ENCODE measurements around the gene GNG7. TPM values are rescaled to one million over a fixed set of nuclear protein-coding genes. Genes with fewer than 3 reads are reported as not detected.

The GNG7 gene
- total RNA-seq, 1 donor from 2014 or later: 7.7 TPM

DNA sequence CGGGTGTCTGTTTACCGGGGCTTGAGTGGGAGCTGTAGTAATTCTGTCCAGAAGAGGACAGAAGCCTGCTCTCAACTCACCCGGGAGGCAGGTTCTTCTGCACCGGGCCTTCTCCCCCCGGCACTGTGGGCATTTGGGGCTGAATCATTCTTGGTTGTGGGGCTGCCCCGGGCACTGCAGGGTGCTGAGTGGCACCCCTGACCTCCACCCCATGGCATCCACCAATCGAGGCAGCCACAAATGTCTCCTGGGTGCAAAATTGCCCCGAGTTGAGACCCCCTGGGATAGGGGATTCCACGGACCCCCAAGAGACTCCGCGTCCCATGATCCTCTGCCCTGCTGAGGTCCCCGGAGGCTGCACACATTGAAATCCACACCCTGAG lies 68.8 kb downstream of the GNG7 start:
- H3K27ac Mint-ChIP-seq (ENCODE audit: unreplicated experiment): no peak overlapping the region
- H3K9me3 Mint-ChIP-seq (ENCODE audit: unreplicated experiment): no peaks in the 10 kb centered on the region
- no peak overlapping the region for H3K4me3 Mint-ChIP-seq (ENCODE audit: unreplicated experiment)
- no peaks in the 10 kb centered on the region for H3K36me3 Mint-ChIP-seq (ENCODE audit: low read depth, unreplicated experiment)
- H3K27me3 Mint-ChIP-seq (ENCODE audit: unreplicated experiment): peaks cover 5% of the 10 kb centered on the region
- no peak for DNase-seq (ENCODE audit: low spot score)
- TF ChIP-seq, protein P1, sequence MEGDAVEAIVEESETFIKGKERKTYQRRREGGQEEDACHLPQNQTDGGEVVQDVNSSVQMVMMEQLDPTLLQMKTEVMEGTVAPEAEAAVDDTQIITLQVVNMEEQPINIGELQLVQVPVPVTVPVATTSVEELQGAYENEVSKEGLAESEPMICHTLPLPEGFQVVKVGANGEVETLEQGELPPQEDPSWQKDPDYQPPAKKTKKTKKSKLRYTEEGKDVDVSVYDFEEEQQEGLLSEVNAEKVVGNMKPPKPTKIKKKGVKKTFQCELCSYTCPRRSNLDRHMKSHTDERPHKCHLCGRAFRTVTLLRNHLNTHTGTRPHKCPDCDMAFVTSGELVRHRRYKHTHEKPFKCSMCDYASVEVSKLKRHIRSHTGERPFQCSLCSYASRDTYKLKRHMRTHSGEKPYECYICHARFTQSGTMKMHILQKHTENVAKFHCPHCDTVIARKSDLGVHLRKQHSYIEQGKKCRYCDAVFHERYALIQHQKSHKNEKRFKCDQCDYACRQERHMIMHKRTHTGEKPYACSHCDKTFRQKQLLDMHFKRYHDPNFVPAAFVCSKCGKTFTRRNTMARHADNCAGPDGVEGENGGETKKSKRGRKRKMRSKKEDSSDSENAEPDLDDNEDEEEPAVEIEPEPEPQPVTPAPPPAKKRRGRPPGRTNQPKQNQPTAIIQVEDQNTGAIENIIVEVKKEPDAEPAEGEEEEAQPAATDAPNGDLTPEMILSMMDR (IDR thresholded peaks at IDR 0.05; ENCODE audit: unreplicated experiment): no peak
- no peaks in the 10 kb centered on the region for H3K4me1 Mint-ChIP-seq (ENCODE audit: unreplicated experiment)

DNA sequence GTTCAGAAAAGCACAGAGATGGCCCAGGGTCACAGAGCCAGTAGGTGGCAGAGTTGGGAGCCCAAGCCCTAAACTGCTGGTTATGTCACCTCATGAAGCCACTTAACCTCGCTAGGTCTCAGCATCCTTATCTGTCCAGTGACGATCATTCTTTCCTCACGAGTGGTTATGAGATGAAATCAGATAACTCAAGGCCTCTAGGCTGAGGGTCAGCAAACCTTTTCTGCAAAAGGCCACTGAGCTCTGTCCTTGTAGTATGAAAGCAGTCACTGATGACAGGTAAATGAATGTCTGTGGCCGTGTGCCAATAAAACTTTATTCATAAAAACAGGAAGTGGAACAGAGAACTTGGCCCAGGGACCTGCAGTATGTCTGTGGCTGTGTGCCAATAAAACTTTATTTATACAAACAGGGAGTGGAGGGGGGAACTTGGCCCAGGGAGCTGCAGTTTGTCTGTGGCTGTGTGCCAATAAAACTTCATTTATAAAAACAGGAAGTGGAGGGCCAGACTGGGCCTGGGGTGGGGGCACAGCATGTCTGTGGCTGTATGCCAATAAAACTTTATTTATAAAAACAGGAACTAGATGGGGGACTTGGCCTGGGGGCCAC lies 71.2 kb downstream of the GNG7 start:
- DNase-seq (ENCODE audit: low spot score): no peak
- H3K4me3 Mint-ChIP-seq (ENCODE audit: unreplicated experiment): no peak overlapping the region
- peaks cover 7% of the 10 kb centered on the region for H3K27me3 Mint-ChIP-seq (ENCODE audit: unreplicated experiment)
- no peaks in the 10 kb centered on the region for H3K4me1 Mint-ChIP-seq (ENCODE audit: unreplicated experiment)
- no peak overlapping the region for H3K27ac Mint-ChIP-seq (ENCODE audit: unreplicated experiment)
- no peaks in the 10 kb centered on the region for H3K36me3 Mint-ChIP-seq (ENCODE audit: low read depth, unreplicated experiment)
- no peaks in the 10 kb centered on the region for H3K9me3 Mint-ChIP-seq (ENCODE audit: unreplicated experiment)
- TF ChIP-seq, protein P1 (IDR thresholded peaks at IDR 0.05; ENCODE audit: unreplicated experiment): no peak

DNA sequence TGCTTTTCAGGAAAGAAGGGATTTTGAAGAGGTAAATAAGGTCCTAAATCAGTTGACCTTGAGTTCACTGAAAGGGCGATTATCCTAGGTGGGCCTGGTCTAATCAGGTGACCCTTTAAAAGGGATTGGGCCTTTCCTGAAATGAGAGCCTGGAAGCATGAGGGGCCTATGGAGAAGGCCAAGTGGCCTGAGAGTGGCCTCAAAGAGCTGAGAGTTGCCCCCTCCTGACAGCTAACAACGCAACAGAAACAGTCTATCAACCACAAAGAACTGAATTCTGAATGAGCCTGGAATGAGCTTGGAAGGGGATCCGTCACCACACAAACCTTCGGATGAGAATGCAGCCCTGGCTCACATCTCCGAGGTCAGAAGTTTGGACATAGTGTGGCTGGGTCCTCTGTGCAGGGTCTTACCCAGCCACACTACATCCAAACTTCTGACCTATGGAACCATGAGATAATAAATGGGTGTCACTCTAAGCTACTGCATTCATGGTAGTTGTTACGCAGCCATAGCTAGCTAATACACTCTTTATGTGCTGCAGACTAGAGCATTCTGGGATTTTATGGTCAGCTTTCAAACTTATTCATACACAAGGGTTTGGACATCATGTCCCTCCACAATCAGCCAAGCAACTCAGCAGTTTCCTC lies 72.0 kb downstream of the GNG7 start:
- no peak for DNase-seq (ENCODE audit: low spot score)
- peaks cover 7% of the 10 kb centered on the region for H3K27me3 Mint-ChIP-seq (ENCODE audit: unreplicated experiment)
- no peaks in the 10 kb centered on the region for H3K36me3 Mint-ChIP-seq (ENCODE audit: low read depth, unreplicated experiment)
- no peak overlapping the region for H3K27ac Mint-ChIP-seq (ENCODE audit: unreplicated experiment)
- no peaks in the 10 kb centered on the region for H3K9me3 Mint-ChIP-seq (ENCODE audit: unreplicated experiment)
- no peak overlapping the region for H3K4me3 Mint-ChIP-seq (ENCODE audit: unreplicated experiment)
- TF ChIP-seq, protein P1 (IDR thresholded peaks at IDR 0.05; ENCODE audit: unreplicated experiment): no peak
- H3K4me1 Mint-ChIP-seq (ENCODE audit: unreplicated experiment): no peaks in the 10 kb centered on the region

DNA sequence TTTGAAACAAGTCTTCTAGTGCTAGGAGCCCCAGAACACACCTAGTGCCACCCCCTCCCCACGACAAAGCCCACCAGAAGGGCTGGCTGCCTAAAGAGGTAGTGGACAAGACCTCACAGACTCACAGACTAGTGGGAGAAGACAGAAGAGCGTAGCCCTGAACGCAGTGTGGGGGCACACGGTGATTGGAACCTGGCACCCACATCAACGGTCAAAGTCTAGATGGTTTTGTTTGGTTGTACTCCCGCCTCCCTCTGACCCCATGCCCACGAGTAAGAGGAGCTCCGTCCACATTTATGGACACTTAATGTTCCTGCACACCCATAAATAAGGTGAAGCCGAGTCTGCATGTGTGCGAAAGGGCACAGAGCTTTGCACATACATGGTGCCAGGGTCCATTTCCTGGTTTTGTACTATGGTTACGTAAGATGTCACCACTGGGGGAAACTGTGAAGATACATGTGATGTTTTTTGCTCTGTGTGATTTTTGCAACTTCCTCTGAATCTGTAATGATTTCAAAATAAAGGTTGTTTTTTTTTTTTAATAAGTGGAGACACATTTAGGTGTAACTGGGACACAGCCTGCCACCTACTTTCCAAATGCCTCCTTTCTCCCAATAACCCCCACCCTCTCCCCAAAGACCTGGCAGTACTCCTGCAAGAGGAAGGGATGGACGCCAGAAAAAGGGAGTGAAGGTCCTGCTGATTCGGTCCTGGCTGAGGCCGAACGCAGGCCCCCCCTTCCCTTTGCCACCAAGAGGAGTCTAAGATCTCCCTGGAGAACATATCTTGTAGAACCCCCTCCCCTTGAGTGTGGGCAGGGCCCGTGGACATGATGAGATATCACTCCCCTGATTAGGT lies 72.8 kb downstream of the GNG7 start:
- peaks cover 7% of the 10 kb centered on the region for H3K27me3 Mint-ChIP-seq (ENCODE audit: unreplicated experiment)
- no peak for DNase-seq (ENCODE audit: low spot score)
- TF ChIP-seq, protein P1 (IDR thresholded peaks at IDR 0.05; ENCODE audit: unreplicated experiment): no peak
- H3K4me3 Mint-ChIP-seq (ENCODE audit: unreplicated experiment): no peak overlapping the region
- no peaks in the 10 kb centered on the region for H3K36me3 Mint-ChIP-seq (ENCODE audit: low read depth, unreplicated experiment)
- no peaks in the 10 kb centered on the region for H3K4me1 Mint-ChIP-seq (ENCODE audit: unreplicated experiment)
- no peaks in the 10 kb centered on the region for H3K9me3 Mint-ChIP-seq (ENCODE audit: unreplicated experiment)
- H3K27ac Mint-ChIP-seq (ENCODE audit: unreplicated experiment): no peak overlapping the region

Data from endothelial cell (in vitro differentiated cells).